Activated B cell treated with CpG ODN at 0.5 μM for 24 hours (primary cell): ENCODE data around the gene MED9. TPM values are rescaled to one million over a fixed set of nuclear protein-coding genes. Genes with fewer than 3 reads are reported as not detected.

Experiments
- ATAC-seq: fragments of 200-7000 bp; cut with Tn5 transposase; one replicate; pipeline ENCODE4 v1.10.0; 2021; ENCODE audit warnings: low read depth, mild to moderate bottlenecking, moderate library complexity
- CTCF ChIA-PET: fragments of 350-600 bp; sonication (Branson Sonifier 250); formaldehyde crosslinking; loops from one replicate; lab custom pipeline; 2021; ENCODE audit warnings: antibody characterized with exemption; lab: Charles Lee
- POLR2A ChIA-PET: fragments of 350-600 bp; sonication (Branson Sonifier 250); formaldehyde crosslinking; loops from one replicate; lab custom pipeline; 2021; ENCODE audit warnings: antibody characterized with exemption; lab: Charles Lee
- DNase-seq: peaks from one replicate; pipeline ENCODE4 v3.0.0; 2022
- H3K27ac Mint-ChIP-seq: one replicate; pipeline ENCODE4 v1.8.0; 2020; ENCODE audit warnings: mixed read lengths
- H3K27me3 Mint-ChIP-seq: one replicate; pipeline ENCODE4 v1.8.0; 2021; ENCODE audit warnings: mixed read lengths
- H3K36me3 Mint-ChIP-seq: one replicate; pipeline ENCODE4 v1.8.0; 2021; ENCODE audit warnings: low read depth, mixed read lengths
- H3K4me1 Mint-ChIP-seq: one replicate; pipeline ENCODE4 v1.8.0; 2021; ENCODE audit warnings: mixed read lengths
- H3K4me3 Mint-ChIP-seq: one replicate; pipeline ENCODE4 v1.8.0; 2020; ENCODE audit warnings: mild to moderate bottlenecking, mixed read lengths
- H3K9me3 Mint-ChIP-seq: one replicate; pipeline ENCODE4 v1.8.0; 2020; ENCODE audit warnings: mixed read lengths
- intact Hi-C: fragments of 100-400 bp; cut with micrococcal nuclease; formaldehyde crosslinking; loops from one replicate; pipeline ENCODE4 v1.15.1; 2024
- total RNA-seq: library from RNA; stranded (reverse); gene quantifications from 2 replicates; pipeline ENCODE4 v1.2.3, GENCODE V29; 2022
- TF ChIP-seq, protein P1 (sequence below): fragments of 200-600 bp; IDR thresholded peaks from one replicate; pipeline ENCODE4 v1.8.0; 2022; ENCODE audit warnings: antibody characterized with exemption, mild to moderate bottlenecking

The MED9 gene
- total RNA-seq, 1 donor from 2014 or later: 20.1 TPM

DNA sequence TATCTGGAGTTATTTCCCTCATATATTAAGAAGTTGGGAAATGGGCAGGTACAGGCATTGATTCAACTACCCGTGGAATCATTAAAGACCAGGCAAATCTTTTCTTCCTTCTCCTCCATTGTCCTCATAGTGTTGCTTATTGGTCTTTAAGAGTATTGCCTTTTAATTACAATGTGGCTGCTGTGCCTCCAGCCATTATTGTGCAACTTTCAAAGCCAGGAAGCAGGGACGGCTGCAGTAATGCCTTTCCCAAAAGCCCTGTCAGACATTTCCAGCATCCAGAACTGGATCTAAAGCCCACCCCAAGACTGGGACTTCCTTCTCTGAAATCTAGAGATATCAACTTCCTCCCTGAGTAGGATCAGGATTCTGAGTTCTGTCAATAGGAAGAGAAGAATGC, 42.3 kb upstream of the MED9 start:
- intact Hi-C loops: no loop called here
- no peaks in the 10 kb centered on the region for H3K9me3 Mint-ChIP-seq
- no peak overlapping the region for H3K27ac Mint-ChIP-seq
- H3K4me3 Mint-ChIP-seq: no peak overlapping the region
- H3K36me3 Mint-ChIP-seq: no peaks in the 10 kb centered on the region
- H3K4me1 Mint-ChIP-seq: no peaks in the 10 kb centered on the region
- ChIA-PET POLR2A (no interaction called here), CTCF (no interaction called here)
- ATAC-seq: no peak
- H3K27me3 Mint-ChIP-seq: no peaks in the 10 kb centered on the region
- DNase-seq: no peak
- TF ChIP-seq, protein P1, sequence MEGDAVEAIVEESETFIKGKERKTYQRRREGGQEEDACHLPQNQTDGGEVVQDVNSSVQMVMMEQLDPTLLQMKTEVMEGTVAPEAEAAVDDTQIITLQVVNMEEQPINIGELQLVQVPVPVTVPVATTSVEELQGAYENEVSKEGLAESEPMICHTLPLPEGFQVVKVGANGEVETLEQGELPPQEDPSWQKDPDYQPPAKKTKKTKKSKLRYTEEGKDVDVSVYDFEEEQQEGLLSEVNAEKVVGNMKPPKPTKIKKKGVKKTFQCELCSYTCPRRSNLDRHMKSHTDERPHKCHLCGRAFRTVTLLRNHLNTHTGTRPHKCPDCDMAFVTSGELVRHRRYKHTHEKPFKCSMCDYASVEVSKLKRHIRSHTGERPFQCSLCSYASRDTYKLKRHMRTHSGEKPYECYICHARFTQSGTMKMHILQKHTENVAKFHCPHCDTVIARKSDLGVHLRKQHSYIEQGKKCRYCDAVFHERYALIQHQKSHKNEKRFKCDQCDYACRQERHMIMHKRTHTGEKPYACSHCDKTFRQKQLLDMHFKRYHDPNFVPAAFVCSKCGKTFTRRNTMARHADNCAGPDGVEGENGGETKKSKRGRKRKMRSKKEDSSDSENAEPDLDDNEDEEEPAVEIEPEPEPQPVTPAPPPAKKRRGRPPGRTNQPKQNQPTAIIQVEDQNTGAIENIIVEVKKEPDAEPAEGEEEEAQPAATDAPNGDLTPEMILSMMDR: no peak

DNA sequence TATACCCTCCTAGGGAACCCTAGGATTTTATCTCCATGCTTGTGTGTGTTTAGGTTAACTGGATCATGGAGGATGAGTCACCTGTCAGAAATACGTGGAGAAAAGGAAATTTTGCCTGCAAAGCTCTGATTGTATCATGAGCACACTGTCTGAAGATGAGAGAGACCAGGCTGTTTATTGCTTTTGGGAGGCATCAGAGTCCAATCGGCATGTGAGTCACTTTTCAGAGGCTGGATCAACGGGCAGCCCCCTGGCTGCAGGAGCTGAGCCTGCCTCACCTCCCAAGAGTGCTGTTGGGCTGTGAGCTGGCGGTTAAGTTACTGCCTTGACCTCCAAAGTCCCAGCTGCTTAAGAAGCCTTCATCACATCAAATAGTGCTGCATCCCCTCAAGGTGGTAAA, 41.5 kb upstream of the MED9 start:
- Mint-ChIP-seq H3K36me3 (no peaks in the 10 kb centered on the region), H3K4me1 (no peaks in the 10 kb centered on the region), H3K9me3 (no peaks in the 10 kb centered on the region), H3K27ac (no peak overlapping the region), H3K27me3 (no peaks in the 10 kb centered on the region), H3K4me3 (no peak overlapping the region)
- no peak for DNase-seq
- CTCF ChIA-PET: no interaction called here
- ATAC-seq: no peak
- intact Hi-C loops: no loop called here
- TF ChIP-seq, protein P1: no peak
- POLR2A ChIA-PET: no interaction called here

DNA sequence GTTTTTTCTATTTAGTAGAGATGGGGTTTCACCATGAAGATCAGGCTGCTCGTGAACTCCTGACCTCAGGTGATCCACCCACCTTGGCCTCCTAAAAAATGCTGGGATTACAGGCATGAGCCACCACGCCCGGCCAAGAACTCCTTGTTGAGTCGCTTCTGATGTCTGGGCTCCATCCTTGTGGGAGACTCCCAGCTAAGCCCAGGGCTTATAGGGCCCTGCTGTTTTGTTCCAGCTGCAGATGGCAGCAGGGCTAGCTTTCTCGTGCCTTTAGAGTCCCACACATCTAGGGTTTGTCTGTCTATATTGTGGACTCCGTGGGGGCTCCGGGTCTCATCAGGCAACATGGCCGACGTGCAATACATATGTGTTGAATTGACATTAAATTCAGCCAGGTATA, 39.3 kb upstream of the MED9 start:
- Mint-ChIP-seq H3K4me3 (no peak overlapping the region), H3K27me3 (no peaks in the 10 kb centered on the region), H3K36me3 (no peaks in the 10 kb centered on the region), H3K4me1 (no peaks in the 10 kb centered on the region), H3K9me3 (no peaks in the 10 kb centered on the region), H3K27ac (no peak overlapping the region)
- TF ChIP-seq, protein P1: no peak
- DNase-seq (no peak), ATAC-seq (no peak)
- intact Hi-C loops: no loop called here
- ChIA-PET POLR2A (no interaction called here), CTCF (no interaction called here)

DNA sequence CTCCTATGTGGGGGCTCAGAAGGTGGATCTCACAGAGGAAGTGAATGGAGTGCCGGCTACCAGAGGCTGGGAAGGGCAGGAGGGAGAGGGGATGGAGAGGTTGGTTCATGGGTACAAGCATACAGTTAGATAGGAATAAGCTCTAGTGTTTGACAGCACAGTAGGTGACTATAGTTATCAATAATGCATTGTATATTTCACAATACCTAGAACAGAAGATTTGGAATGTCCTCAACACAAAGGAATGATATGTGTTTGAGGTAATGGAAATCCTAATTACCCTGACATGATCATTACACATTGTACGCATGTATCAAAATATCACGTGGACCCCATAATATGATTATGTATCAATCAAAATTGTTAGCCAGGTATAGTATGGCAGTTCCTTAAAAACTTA, 38.9 kb upstream of the MED9 start:
- intact Hi-C loops: no loop called here
- Mint-ChIP-seq H3K27me3 (no peaks in the 10 kb centered on the region), H3K4me3 (no peak overlapping the region), H3K4me1 (no peaks in the 10 kb centered on the region), H3K9me3 (no peaks in the 10 kb centered on the region), H3K36me3 (no peaks in the 10 kb centered on the region), H3K27ac (no peak overlapping the region)
- ATAC-seq: no peak
- DNase-seq: no peak
- CTCF ChIA-PET: no interaction called here
- TF ChIP-seq, protein P1: no peak
- POLR2A ChIA-PET: no interaction called here

DNA sequence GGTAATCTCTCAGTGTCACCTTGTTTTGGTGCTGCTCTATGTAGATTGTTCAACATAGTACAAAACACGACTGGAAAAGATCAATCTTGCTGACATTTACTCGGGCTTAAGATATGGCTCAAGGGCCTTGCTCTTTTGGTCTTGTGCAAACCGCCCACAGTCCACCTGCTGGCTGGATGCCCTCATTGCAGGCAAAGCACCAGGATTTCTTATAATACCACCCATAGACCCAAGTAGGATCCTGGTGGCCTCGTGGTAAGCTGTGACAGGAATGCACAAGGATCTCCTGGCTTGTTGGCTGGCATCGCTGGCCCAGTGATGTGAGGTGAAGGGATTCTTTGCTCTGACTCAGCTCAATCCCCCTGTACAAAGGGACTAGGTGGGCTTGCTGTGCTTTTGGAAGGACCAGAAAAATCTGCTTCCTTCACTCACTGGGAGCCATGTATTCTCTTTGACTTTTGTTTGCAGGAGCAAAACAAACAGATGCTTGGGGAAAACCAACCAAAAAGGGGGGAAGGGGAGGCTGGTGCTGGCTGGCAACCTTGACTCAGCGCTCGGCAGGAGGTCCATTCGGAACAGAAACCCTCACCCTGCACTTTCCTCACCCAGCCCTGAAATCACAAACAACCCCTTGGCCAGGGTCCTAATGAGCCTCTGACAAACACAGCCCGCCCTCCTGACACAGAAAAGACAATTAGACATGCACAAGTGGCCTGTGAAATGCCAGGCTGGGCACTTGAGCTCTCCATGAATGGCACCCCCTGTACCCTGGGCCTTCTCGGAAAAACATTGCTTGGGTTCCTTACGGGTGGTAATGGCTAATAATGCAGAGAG, 36.6 kb upstream of the MED9 start:
- ChIA-PET CTCF (interaction anchor here (0.6 to 1.7 kb wide), 2 partner anchors 85 to 174 kb away, joined by 3 to 11 read pairs; no protein-coding TSS in a partner anchor), POLR2A (no interaction called here)
- Mint-ChIP-seq H3K27me3 (peaks cover 4% of the 10 kb centered on the region), H3K4me1 (no peaks in the 10 kb centered on the region), H3K27ac (no peak overlapping the region), H3K36me3 (no peaks in the 10 kb centered on the region), H3K4me3 (no peak overlapping the region), H3K9me3 (no peaks in the 10 kb centered on the region)
- ATAC-seq (peak; percentile 86), DNase-seq (peak; percentile 57)
- intact Hi-C loops: loop anchor here (1.0 kb wide), 2 partner anchors 84 to 201 kb away; no protein-coding TSS in a partner anchor
- TF ChIP-seq, protein P1: no peak
